Testis (tissue), 2 donors: ENCODE measurements around the gene MACROD2.

Source experiments
- POLR2A ChIP-seq: fragments of 450-650 bp; IDR thresholded peaks from one replicate; pipeline ENCODE4 v1.6.1; 2017; ENCODE audit warnings: antibody characterized with exemption, mild to moderate bottlenecking, moderate library complexity
- TF ChIP-seq, protein P1 (sequence below), 3 experiments: fragments of 450-650 bp in 2 of 3; fragments of 200-600 bp in 1 of 3; sonication (generic) in 1 of 3; IDR thresholded peaks; one replicate each; pipeline ENCODE4 v1.5.1; 2016 to 2019; ENCODE audit warnings: antibody characterized with exemption in 3 of 3, mild to moderate bottlenecking in 2 of 3, moderate library complexity in 1 of 3

DNA sequence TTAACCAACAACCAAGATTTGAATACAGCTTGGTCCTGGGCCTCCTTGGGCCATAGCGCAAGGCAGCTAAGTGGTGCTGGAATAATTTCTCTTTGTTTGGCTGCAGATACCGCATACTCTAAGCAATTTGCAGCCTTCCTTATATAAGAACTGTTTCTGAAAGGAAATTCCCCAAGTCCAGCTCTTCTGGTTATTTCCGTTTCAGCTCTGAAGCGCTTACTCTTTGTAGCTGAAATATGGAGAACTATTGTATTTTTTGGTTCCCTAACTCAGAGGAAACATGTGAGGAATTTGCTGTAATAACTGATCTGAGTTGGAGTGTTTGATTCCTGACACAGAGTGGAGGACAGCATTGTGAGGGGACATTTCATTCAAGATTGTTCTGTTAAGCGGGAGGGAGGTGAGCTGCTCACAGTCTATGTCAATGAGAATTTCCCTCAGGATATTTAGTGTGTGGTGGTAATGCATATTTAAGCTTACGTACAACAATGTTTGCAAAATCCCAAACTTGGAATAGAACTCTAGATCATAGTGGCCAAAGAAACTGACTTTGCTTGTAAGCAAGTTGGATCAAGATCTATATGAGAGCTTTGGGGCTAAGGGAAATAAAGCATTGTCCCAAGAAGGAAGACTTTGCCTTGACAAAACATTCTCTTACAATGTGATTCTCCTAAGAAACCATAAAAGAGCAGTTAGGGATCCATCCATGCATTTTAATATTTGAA lies 918.7 kb downstream of the MACROD2 start:
- TF ChIP-seq, protein P1, sequence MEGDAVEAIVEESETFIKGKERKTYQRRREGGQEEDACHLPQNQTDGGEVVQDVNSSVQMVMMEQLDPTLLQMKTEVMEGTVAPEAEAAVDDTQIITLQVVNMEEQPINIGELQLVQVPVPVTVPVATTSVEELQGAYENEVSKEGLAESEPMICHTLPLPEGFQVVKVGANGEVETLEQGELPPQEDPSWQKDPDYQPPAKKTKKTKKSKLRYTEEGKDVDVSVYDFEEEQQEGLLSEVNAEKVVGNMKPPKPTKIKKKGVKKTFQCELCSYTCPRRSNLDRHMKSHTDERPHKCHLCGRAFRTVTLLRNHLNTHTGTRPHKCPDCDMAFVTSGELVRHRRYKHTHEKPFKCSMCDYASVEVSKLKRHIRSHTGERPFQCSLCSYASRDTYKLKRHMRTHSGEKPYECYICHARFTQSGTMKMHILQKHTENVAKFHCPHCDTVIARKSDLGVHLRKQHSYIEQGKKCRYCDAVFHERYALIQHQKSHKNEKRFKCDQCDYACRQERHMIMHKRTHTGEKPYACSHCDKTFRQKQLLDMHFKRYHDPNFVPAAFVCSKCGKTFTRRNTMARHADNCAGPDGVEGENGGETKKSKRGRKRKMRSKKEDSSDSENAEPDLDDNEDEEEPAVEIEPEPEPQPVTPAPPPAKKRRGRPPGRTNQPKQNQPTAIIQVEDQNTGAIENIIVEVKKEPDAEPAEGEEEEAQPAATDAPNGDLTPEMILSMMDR (IDR thresholded peaks at IDR 0.05), result no peak
- no peak for TF ChIP-seq POLR2A
